SW 1271 (cell line): ENCODE data around the gene CACNA1E.

Experiments
- DNase-seq, 2 experiments: peaks; one replicate each; lab custom pipeline; 2025; lab: John Stamatoyannopoulos, UW

The CACNA1E gene

GRCh38 chr1:181768211-181768929 lies 285.1 kb downstream of the CACNA1E start:
- DNase-seq, result no peak

GRCh38 chr1:181768930-181769280 lies 285.6 kb downstream of the CACNA1E start:
- DNase-seq, result no peak

DNA sequence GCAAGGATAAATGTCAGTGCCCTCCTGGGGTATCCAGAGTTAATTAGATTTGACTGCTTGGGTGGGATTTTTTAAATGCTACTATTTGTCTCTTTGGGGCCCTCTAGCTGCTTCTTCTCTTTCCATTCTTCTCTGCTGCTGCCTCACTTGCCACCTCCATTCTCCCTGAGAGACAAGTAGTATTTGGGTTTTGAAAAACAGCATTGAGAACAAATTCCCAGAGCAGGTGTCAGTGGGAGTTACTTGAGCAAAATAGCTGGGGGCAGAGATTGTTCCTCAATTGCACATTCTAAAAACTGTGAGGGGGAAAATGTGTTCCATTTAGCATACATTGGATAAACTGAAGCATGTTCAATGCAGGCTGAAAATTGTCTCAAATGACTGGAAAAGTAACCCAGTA lies 286.5 kb downstream of the CACNA1E start:
- DNase-seq, result no peak

- DNase-seq, result no peak
These were observed 289.4 kb downstream of the CACNA1E start for GRCh38 chr1:181772714-181773113.

DNA sequence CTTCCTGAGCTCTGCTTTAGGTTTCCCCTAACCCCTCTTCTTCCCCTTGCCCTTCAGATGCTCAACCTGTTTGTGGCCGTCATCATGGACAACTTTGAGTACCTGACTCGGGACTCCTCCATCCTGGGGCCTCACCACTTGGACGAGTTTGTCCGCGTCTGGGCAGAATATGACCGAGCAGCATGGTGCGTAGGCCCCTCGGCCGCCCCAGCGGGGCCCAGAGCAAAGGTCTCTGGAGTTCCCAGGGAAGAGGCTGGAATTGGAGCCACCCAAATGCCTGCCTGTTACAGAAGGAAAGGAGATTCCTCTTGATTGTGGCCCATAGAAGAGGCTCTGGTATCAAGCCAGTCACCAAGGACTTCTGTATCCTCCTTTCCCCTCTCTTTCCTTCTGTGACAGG lies 292.7 kb downstream of the CACNA1E start:
- no peak for DNase-seq

DNA sequence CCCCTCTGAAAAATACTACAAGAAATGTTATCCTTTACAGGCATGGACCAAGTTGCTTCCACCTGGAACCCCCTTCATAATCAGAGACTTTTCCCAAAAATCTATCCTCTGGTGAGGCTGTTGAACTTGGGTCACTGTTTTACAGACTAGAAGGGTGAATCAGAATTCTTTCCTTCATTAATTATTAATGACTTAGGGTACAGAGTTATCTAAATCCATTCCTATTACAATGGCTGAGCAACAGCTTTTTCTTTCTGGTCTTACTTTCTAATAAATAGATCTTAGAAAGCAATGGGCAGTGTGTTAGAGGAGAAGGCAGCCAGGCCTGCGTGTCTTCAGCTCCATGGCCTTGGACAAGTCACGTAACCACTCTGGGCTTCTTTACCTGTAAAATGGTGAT lies 294.0 kb downstream of the CACNA1E start:
- DNase-seq, result no peak

DNA sequence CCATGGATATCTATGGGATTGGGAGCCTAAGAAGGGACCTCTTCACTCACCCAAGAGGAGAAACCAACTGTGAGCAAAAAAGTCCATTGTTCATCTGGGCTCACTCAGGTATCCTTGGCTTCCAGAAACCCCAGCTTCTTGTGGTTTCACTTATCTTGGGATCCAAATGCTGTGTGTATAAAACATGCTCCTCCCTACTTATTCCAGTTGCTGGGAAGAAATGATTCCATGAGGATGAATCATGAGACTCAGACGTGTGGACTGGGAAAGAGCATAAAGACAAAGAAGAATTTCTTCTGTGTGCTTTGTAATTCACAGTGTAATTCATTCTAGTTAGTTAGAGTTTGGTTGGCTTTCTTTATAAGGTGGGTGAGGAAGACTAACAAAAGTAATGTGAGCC lies 294.5 kb downstream of the CACNA1E start:
- DNase-seq, result no peak

- no peak for DNase-seq
These were observed 295.4 kb downstream of the CACNA1E start for GRCh38 chr1:181778640-181779260.

DNA sequence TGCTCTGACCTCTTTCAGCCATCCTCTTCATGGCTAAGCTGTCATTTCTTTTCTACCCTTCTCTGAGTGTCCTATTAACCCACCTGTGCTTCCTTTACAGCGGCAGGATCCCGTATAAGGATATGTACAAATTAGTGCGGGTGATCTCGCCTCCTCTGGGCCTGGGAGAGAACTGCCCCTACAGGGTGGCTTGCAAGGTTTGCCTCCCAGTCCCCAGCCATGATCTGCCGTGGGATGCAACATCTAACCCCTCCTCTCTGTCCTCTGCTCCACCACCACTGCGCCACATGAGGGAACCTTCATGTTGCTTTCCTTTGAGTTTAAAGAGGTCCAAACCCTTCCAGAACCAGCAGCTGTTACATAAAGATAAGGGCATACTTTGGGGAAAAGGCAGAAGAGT lies 296.0 kb downstream of the CACNA1E start:
- DNase-seq, result no peak

GRCh38 chr1:181783208-181783607 lies 299.9 kb downstream of the CACNA1E start:
- DNase-seq, result no peak

DNA sequence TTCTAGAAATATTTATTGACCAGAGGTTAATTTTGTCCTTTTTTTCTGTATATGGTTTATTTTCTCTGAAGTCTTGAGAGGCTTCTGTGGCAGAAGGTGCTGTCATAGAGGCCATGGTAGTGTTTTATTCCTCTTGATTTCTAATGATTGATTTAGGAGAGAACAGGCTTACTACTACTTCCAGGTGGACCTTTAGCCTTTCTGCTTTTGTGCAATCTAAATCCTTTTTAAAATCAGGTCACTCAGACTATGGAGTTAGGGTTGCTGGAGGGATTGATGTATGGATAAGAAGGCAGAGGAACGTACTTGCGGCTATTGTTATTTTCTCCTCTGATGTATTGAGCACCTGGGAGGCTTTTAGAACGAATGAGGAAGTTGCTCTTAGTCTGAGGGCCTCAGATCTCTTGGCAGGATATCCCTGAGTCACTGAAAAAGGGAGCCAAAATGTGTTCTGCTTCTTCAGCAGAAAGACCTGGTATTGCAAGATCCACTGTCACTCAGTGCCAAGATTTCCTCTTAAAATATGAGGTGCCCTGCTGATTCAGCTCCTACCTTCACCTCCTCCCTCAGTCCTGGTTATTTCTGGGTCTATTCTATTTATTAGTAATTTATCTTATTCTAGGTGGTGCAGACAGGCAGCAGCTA lies 300.8 kb downstream of the CACNA1E start:
- no peak for DNase-seq

- DNase-seq, result no peak
These were observed 306.1 kb downstream of the CACNA1E start for GRCh38 chr1:181789395-181789794.

GRCh38 chr1:181791721-181792120 lies 308.4 kb downstream of the CACNA1E start:
- no peak for DNase-seq

- DNase-seq, result no peak
These were observed 310.5 kb downstream of the CACNA1E start for GRCh38 chr1:181793831-181794230.

DNA sequence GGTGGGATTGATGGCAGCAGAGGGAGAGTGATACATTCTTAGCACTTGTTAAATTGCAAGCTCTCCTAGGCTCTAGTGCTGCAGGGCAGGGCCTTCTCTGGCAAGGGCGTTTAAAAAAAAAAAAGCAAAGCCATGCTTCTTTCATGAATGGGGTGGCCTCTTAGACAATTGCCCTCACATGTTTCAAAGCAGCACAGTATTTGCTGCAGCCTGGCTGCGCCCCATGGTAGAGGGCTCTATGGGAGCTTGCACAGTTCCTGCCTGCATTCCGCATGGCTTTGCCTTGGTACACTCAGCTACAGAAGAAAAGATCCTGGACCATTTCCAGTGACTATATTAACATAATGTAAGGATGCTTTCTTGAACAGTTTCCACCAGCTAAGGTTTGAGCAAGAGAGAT lies 311.0 kb downstream of the CACNA1E start:
- no peak for DNase-seq

GRCh38 chr1:181798191-181798926 lies 315.0 kb downstream of the CACNA1E start:
- no peak for DNase-seq

DNA sequence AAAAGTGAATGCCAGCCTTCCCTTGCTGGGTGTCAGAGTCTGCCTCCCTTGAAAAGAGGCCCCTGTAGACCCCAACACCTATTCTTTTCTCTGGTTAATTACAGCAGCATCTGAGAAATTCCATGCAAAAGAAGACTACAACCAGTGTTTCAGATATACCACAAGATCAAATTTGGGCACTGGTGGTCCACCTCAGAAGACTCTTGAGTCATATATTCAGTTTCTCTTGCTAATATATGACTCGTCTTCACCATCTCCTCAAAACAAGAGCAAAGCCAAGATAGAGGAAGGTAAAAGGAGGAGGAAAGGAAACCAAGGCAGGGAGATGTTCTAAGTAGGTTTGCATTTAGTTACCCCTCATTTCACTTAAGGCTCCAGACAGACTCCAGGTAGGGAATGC lies 318.3 kb downstream of the CACNA1E start:
- DNase-seq, result no peak

DNA sequence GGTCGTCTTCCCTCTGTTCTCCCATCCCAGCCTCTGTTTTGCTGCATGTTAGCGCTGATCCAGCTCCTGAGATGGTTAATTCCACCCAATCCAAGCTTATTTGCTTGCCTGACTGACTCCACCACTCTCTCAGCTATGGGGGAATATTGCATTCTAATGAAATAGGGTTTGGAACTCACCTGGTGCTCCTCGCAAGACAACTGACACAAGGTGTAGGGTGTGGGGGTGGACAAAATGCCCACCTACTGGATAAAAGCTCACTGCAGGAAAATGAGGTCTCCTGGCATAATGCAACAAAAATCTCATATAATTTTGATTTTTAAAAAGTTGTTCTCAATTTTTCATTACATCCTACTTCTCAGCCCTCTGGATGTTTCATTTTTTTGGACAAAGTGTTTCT lies 319.1 kb downstream of the CACNA1E start:
- no peak for DNase-seq

DNA sequence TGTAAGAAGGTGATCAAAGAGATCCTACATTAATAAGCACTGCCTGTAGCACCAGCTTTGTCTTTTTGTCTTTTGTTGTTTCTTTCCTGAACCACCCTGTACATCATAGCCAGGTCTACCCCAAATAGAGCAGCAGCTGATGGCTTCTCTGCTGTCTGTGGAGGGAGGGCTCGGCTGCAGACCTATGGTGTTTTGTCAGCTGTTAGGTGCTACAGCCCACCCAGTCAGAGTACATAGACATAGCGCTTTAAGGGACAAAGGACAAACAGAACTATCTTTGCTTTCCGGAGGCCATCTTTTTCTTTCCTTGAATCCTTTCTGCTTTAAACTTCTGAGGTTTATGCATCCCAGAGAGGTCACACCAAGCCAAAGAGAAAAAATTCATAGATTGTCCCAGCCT lies 320.1 kb downstream of the CACNA1E start:
- DNase-seq, result no peak

- no peak for DNase-seq
These were observed 321.7 kb downstream of the CACNA1E start for GRCh38 chr1:181804989-181805388.

GRCh38 chr1:181806746-181807145 lies 323.4 kb downstream of the CACNA1E start:
- no peak for DNase-seq

GRCh38 chr1:181807251-181807650 lies 323.9 kb downstream of the CACNA1E start:
- no peak for DNase-seq

DNA sequence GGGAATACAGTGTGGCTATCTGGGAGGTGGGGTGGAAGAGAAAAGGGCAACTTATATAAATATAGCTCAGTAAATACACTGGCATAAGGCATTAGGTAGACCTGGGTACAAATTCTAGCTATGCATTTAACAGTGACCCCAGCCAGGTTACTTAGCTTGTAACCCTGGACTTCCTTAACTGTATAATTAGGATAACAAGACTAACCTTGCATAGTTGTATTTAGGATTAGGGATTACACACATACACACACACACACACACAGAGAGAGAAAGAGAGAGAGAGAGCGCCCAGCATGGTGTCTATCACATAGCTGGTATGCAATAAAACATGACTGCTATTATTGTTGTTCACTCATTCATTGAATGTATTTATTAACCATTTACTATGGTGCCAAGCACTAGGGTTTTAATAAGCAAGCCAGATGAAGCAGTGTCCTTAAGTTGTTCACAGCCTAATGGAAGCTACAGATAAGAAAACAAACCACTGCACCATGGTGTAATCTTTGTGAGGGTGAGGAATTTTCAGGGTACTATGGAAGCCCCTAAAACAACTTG lies 326.8 kb downstream of the CACNA1E start:
- no peak for DNase-seq
